ENCODE results near the gene CDC123.
"Not testable (repeated sequence)": the region's sequence is repeated elsewhere in the genome, so short reads cannot be mapped to it uniquely, and the experiment has no call there.

Gene CDC123

DNA sequence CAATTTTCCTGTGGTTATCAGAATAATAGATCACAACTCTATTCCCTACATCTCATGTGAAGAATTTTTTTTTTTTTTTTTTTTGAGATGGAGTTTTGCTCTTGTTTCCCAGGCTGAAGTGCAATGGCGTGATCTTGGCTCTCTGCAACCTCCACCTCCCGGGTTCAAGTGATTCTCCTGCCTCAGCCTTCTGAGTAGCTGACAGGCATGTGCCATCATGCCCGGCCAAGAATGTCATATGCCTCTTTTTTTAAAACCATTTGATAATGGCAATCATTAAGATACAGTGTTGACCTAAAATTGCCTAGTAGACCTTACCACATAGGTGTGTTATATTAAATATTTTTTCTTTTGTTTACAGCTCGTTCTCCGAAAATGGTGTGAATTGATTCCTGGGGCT lies 38.7 kb downstream of the CDC123 start:
- in situ Hi-C loops (cut with HindIII; ENCODE audit: low sequenced_read_pairs), result not testable (repeated sequence)

DNA sequence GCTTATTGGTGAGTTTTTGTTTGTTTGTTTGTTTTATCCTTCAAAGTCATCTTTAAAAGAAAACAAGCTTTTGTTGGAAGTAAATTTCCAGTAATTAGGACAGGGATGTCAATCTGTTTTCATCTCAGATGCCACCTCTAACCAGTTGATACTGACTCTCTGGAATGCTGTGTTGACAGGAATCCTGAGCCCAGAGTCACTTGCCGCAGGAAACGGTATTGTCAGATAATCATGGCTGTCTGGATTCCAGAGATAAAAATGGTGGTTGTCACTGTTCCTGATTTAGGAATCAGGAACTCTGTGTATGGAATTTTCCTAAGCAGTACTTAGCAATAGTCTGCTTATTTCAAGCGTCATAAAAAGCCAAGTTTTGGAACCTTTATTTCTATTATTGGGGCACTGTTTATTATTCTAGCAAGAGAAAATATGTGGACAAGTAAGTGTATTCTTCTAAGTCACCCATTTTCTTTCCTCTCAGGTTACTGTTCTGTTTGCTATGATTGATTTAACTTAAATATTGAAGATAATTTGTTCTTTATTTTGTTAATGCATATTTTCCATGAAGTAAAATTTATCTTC lies 39.2 kb downstream of the CDC123 start:
- in situ Hi-C loops (cut with HindIII; ENCODE audit: low sequenced_read_pairs), result no loop called here

DNA sequence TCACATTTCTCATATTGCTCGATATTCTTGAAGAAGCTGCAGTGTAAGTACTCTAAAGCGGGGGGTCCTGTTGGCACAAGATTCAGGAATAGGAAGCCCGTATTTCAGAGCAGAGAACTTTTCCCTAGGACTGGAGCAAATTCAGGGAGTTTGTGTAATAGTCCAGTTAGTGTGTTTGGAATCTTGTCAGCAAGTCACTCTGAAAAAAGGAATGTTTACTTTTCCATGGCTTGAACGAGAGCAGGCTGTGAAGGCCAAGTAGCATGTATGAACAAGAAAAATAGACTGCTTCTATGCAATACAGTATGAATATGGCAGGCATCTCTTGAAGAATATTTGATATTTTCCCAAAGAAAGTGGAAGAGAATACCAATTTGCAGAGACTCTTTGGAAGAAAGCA lies 39.8 kb downstream of the CDC123 start:
- in situ Hi-C loops (cut with HindIII; ENCODE audit: low sequenced_read_pairs), result no loop called here

DNA sequence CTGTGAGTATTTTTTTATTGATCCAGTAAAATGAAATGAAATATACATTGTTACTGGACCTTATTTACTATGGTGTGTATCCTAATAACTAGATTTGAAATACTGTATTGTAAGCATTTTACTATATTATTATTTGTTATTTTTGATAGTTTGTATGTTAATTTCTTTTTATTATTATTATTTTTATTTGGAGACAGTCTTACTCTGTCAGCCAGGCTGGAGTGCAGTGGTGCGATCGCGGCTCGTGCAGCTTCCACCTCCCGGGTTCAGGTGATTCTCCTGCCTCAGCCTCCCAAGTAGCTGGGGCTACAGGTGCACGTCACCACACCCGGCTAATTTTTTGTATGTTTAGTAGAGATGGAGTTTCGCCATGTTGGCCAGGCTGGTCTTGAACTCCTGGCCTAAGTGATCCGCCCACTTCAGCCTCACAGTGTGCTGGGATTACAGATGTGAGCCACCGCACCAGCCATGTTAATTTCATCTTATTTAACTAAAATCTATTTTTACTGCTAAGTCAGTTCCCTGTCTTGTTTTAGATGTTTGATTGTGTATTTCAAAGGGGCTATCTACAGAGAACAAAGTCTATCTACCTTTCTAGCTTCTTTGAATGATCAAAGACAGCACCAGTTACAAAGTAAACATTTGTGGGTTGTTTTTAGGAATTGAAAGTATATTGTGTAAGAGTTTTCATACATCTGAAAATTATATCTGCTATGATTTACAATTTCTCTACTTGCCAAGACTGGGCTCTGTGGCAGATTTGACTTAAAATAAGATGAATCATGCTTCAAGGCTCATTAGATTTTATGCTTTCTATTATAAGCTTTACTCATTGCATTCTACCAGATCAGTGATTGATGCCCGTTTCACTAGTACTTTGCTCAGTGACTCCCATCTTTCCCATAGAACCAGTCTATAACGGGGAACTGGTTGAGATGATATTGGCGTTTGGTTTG lies 41.6 kb downstream of the CDC123 start:
- in situ Hi-C loops (cut with HindIII; ENCODE audit: low sequenced_read_pairs), result no loop called here

DNA sequence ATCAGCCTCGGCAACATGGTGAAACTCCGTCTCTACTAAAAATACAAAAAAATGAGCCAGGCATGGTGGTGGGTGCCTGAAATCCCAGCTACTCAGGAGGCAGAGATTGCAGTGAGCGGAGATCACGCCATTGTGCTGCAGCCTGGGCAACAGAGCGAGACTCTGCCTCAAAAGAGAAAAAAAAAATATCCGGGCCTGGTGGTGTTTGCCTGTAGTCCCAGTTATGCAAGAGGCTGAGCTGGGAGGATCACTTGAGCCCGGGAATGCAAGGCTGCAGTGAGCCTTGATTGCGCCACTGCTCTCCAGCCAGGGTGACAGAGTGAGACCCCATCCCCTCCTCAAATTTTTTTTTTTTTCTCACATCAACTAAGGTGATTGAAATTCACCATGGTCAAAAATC lies 42.8 kb downstream of the CDC123 start:
- in situ Hi-C loops (cut with HindIII; ENCODE audit: low sequenced_read_pairs), result no loop called here

DNA sequence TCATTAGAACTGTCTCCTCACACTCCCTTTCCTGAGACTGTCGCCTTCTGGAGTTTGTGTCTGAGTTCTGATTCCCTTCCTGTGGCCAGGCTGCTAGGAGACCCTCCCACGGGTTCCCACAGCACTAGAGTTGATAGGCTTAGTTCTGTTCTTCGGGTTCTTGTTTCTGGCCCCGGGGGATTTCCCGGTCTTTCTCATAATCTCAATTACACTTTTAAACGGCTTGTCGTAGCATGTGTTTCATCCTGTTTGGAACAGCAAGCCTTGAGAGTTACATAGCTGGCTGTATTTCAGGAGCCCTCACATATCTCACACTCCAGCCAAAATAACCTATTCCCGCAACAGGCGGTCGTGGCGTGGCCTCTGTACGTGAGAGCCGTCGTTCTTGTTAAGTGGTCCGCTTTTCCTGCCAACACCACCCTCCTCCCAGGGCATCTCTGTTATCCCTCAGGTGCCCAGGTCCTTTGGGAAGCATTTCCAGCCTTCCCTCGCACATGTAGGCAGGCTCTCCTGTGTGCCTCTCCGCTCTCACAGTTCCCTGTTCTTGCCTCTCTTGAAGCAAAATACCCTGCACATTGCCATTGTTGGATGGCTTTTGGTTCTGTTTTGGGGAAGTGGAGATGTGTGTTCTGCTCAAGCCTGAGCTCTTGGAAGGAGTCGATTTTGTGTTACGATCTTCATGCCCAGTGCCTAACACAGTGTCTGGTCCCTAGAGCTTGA lies 46.0 kb downstream of the CDC123 start:
- in situ Hi-C loops (cut with HindIII; ENCODE audit: low sequenced_read_pairs), result no loop called here

DNA sequence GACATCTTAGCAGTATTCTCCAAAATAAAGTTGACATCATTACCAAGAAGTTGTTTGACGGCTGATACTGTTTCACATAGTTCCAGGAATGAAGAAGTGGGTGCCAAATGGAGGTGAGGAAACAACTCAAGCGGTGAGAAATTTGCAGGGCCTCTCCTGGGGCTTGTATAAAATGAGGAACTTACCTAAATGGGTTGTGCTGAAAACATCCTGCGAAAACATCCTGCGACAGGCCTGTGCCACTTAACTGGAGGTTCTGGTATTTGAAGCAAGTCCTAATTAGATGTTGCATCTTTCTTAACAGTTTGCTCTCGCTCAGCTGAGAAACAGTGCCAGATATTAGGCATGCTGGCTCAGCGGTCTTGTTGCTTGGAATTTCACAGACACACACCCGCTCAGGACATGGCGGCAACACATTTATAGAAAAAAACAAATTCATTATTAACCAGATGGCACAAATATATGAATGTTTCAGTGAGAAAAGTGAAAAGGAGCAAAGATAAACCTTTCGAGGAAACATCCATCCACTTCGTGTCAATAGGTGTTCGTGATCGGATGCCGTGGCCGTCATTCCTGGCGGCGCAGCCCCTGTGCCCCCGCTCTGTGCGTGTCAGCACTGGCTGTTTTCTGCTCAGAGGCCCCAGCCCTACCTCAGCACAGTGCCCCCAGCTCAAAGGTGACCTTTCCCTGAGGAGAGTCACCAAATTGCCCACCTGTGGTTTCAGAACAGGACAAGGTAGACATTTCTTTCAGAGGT lies 48.1 kb downstream of the CDC123 start:
- in situ Hi-C loops (cut with HindIII; ENCODE audit: low sequenced_read_pairs), result no loop called here

DNA sequence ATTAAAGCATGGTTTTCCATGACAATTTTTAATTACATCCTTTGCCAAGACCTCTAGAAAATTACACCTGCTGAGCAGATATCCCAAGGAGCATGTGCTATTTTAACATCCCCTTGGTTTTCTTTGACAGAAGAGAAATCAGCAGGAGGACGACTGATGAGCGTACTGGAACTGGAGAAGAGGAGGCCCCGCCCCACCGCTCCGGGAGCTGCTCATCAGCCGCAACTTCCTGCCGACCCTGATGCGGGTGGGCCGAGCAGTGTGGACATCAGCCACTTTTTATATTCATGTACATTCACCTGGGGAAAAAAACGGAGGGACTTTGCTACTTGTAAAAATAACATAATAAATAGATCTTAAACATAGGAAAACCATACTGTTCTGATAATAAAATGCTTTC lies 54.2 kb downstream of the CDC123 start:
- in situ Hi-C loops (cut with HindIII; ENCODE audit: low sequenced_read_pairs), result loop anchor here (25.0 kb wide), 1 partner anchor 462 kb away; no protein-coding TSS in a partner anchor

DNA sequence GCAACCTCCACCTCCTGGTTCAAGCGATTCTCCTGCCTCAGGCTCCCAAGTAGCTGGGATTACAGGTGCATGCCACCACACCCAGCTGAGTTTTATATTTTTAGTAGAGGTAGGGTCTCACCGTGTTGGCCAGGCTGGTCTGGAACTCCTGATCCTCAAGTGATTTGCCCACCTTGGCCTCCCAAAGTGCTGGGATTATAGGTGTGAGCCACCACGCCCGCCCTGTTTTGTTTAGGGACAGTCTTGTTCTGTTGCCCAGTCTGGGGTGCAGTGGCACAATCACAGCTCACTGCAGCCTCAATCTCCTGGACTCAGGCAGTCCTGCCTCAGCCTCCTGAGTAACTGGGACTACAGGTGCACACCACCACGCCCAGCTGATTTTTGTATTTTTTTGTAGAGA lies 54.7 kb downstream of the CDC123 start:
- in situ Hi-C loops (cut with HindIII; ENCODE audit: low sequenced_read_pairs), result loop anchor here (25.0 kb wide), 1 partner anchor 462 kb away; no protein-coding TSS in a partner anchor

DNA sequence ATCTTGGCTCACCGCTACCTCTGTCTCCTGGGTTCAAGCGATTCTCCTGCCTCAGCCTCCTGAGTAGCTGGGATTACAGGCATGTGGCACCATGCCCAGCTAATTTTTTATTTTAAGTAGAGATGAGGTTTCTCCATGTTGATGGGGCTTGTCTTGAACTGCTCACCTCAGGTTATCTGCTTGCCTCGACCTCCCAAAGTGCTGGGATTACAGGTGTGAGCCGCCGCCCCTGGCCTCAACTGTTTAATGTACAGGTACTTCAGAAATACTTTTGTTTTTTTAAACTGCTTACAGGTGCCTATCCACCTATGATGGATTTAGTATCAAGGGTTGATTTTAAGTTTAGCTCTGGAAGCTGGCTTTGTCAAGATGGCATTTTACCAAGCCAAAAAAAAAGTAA lies 55.6 kb downstream of the CDC123 start:
- in situ Hi-C loops (cut with HindIII; ENCODE audit: low sequenced_read_pairs), result loop anchor here (25.0 kb wide), 1 partner anchor 461 kb away; no protein-coding TSS in a partner anchor

DNA sequence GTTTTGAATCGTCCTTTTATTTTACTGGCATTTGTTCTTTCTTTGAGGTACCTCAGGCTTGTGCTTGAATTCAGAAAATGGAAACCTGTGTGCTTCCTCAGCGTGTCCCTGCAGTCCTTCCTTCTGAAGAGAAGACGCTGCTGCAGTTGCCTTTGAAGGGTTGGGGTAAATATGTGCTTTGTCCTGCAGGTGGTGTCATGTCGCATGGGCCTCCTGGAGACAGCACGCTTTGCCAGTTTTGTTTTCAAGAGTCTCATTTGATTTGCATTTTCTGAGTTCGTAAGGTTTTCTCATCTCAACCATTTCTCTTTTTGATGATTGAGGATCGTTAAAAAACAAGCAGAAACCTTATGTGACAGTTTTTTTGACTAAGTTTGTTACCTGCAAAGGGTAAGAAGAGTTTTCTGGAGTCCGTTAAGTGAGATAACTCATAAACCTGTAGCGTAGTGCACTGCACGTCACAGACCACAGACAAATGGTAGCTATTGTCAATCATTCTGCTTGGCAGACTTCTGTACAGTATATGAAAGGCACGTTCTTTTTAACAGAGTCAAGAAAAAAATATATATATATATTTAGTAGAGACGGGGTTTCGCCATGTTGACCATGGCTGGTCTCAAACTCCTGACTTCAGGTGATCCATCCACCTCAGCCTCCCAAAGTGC lies 57.0 kb downstream of the CDC123 start:
- in situ Hi-C loops (cut with HindIII; ENCODE audit: low sequenced_read_pairs), result loop anchor here (25.0 kb wide), 1 partner anchor 459 kb away; no protein-coding TSS in a partner anchor

DNA sequence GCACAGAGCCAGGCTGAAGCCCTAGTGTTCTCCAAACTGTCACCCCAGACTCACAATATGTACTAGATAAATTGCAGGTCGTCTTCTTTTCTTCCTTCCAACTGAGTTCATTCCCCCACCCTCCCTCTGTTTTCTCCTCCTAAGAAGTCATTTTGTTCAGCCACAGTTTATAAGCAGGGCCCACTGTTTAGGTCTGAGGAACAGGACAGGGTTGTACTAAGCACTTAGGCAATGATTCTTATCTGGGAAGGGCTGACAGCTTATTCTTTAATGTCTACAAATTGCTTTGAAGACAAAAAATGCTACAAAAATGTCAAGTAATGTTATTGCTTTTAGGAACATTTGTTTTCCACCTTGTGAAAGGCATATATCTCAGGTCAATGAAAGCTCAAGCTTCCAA lies 59.1 kb downstream of the CDC123 start:
- in situ Hi-C loops (cut with HindIII; ENCODE audit: low sequenced_read_pairs), result loop anchor here (25.0 kb wide), 1 partner anchor 457 kb away; no protein-coding TSS in a partner anchor

DNA sequence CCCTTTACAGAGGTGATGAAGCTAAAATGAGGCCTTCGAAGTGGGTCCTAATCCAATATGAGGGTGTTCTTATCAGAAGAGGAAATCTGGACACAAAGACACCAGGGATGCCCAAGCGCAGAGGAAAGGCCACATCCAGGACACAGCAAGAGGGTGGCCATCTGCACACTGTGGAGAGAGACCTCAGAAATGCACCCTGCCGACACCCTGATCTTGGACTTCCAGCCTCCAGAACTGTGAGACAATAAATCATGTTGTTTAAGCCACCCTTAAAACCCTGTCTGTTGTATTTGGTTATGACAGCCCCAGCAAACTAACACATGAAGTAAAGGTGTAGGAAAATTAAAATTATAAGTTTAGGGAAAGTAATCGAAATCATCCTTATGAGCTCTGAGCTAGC lies 64.0 kb downstream of the CDC123 start:
- in situ Hi-C loops (cut with HindIII; ENCODE audit: low sequenced_read_pairs), result loop anchor here (25.0 kb wide), 1 partner anchor 452 kb away; no protein-coding TSS in a partner anchor

DNA sequence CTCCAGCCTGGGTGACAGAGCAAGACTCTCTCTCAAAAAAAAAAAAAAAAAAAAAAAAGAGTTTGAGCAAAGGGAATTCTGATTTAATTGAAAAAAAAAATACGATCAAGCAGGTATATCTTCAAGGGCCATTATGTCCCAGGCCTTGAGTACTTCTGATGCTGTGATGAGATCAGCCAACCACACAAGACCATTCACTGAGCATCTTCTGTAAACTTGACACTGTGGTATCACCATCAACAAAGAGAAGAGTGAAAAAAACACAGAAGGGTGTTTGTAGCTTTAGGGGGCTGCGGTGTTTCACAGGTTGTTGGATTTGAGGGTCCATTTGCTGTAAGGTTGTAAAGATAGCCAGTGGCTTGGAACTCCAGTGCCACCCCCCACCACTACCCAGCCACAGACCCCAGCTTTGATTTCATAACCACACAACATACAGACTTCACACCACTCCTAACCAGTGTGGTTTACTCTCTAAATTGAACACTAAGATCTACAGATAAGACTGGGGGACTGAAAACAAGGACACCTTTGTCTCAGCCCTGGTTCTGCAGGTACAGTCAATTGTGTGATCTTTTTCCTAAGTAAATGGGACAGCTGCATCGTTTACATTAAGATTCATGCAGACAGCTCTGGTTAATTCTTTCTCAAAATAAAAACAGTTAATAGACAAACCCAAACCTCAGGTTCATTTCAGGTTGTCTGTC lies 66.4 kb downstream of the CDC123 start:
- in situ Hi-C loops (cut with HindIII; ENCODE audit: low sequenced_read_pairs), result loop anchor here (25.0 kb wide), 1 partner anchor 450 kb away; no protein-coding TSS in a partner anchor

DNA sequence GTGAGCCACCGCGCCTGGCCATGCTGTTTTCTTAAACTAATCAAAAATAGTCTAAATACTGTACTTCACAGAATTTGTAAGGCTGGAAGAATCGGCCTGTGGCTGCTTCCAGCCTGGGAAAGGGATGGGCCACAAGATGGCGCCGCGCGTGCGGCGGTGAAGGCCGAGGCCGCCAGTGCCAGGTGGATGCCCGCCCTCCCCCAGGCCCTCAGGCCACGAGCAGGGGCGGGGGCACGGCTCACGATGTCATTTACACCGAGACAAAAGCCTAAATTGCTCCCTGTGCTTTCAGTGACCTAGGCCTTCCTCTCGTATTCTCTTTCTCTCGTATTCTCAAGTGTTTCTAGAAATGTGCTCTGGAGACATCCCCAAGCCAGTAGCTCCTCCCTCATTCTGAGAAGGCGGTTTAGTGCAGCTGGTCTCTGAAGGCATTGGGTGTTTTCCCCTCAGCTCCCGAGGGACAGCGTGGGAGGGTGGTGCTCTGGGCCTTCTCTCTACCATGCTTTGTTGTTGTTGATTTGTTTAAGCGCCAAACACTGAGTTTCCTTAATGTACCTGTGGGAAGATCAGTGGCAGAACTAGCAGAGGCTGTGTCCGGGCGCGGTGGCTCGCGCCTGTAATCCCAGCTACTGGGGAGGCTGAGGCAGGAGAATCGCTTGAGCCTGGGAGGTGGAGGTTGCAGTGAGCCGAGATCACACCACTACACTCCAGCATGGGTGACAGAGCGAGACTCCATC lies 68.4 kb downstream of the CDC123 start:
- in situ Hi-C loops (cut with HindIII; ENCODE audit: low sequenced_read_pairs), result loop anchor here (25.0 kb wide), 1 partner anchor 448 kb away; no protein-coding TSS in a partner anchor

DNA sequence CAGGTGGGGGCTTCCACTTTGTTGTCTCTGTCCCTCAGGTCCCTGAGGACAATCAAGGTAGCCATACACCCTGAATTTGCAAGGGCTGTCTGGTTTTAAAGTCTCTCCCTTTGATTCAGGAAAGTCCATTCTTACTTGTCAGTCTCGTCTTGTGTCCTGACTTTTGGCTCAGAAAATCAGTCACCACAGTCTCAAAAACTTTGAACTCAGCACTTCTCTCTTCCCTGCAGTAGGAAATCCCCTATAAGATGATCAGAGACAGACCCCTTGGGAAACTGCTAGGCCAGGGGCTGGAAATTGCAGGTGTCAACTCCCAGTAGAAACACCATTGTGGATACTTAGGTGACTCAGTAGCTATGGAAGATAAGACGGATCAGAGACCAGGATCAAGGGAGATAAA lies 73.1 kb downstream of the CDC123 start:
- in situ Hi-C loops (cut with HindIII; ENCODE audit: low sequenced_read_pairs), result loop anchor here (25.0 kb wide), 1 partner anchor 443 kb away; no protein-coding TSS in a partner anchor

DNA sequence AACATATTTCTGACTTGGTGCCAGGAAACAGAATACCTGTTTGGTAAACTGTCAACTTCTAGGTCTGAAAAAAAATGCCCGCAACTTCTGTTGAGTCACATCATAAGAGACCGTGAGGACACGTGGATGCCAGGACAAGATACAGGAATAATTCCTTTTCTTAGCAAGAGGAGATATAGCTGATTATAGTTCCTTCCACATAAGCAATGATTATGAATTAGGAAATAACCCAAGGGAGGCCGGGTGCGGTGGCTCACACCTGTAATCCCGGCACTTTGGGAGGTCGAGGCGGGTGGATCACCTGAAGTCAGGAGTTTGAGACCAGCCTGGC lies 75.2 kb downstream of the CDC123 start:
- in situ Hi-C loops (cut with HindIII; ENCODE audit: low sequenced_read_pairs), result loop anchor here (25.0 kb wide), 1 partner anchor 441 kb away; no protein-coding TSS in a partner anchor

DNA sequence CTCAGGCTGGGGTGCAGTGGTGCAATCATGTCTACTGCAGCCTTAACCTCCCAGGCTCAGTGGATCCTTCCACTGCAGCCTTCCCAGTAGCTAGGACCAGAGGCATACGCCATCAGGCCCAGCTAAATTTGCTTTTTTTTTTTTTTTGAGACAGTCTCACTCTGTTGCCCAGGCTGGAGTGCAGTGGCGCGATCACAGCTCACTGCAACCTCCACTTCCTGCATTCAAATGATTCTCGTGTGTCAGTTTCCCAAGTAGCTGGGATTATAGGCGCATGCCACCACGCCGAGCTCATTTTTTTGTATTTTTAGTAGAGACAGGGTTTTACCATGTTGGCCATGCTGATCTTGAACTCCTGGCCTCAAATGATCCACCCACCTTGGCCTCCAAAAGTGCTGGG lies 81.9 kb downstream of the CDC123 start:
- in situ Hi-C loops (cut with HindIII; ENCODE audit: low sequenced_read_pairs), result not testable (repeated sequence)

DNA sequence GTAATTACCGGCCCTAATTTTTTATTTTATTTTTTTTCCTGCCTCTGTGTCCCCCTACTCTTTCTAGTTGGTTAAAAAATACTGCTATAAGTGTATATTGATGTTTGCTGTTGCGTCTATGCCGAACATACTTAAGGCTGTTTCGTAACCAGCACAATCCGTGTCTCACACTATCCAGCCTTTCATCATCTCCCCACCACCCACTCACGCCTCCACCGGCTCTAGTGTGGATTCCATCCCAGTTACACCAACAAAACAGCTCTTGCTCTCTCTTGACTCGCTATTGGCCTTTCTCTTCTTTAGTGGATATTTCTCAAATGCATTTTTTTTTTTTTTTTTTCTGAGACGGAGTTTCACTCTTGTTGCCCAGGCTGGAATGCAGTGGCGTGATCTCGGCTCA lies 83.3 kb downstream of the CDC123 start:
- in situ Hi-C loops (cut with HindIII; ENCODE audit: low sequenced_read_pairs), result no loop called here
